HG03521 (cell line): ENCODE results near the gene UNC93A.
"Not testable (repeated sequence)": the region's sequence is repeated elsewhere in the genome, so short reads cannot be mapped to it uniquely, and the experiment has no call there.

Experiments used
- ATAC-seq: cut with Tn5 transposase; IDR thresholded peaks from one replicate; pipeline ENCODE4 v1.9.1; 2021; ENCODE audit warnings: mild to moderate bottlenecking, moderate library complexity; ENCODE audit not compliant: unreplicated experiment

UNC93A gene

DNA sequence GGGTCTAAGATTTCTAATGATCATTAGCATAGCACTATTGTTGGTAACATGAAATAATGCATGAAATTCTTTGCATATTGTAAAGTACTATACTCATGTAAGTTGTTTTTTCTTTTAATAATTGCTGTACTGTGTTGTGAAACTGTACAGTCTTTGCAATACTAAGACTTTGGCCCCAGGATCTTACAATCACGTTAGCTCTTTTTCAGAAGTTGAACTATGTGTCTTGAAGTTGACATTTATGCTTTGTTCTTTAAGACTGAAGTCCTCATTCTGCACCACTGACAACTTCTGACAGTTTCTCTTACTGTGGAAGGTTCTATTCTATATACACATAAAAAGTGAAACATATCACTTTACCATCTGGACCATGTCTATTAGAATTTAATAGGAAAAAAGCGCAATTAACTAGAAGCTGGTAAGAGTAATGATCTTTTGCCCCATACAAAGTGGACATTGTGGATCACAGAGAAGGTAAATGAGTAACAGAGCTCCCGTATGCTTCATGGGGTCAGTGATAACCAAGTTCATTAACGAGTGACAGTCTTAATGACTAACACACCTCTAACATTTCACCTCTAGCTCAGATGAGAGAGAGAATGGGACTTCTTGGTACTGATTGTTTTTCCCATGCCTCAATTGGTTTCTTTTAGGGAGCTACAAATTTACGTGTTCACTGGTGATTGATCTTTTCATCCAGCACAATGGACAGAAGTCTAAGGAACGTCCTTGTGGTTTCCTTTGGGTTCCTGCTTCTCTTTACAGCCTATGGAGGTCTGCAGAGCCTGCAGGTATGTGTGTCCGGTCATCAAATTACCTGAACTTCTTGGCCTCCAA is at the start of gene UNC93A:
TSS of gene UNC93A (plus strand) at position 530 of the 837 bp plus-strand sequence. CDS start at position 705, 175 bp downstream.
- ATAC-seq = no peak

DNA sequence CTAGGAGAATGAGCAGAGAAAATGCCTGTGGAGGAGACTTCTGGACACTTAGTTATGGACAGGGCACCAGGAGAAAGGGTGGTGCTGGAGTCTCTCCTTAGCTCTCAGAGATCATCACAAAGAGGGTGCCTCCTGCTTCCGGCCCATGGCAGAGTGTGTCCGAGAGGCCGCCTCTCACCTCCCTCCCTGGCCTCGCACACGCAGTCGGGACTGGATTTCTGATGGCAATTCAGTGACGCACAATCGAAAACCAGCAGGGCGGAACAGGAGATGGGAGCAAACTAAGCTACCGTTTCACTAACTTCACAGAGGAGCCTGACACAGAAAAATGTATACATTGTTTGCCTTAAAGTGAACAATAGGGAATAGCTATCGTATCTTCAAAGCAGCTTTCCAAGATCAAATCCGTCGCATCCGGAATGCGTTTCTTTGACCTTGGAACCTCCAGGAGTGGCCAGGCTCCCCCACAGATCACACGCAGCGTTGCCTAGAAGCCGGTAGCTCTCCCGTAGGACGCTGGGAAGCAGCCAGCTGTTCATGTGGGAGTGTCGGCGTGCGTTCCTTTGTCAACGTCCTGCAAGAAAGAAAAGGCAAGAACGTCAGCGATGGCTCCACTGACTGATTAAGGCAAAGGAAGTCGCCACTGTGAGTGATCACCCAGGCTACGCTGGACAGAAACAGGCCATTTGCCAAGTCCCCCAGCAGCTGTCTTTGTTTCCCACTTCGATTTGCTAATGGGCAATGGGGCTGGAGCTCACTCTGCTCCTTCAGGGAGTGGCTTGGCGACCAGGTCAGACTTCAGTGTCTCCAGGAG is 49.6 kb upstream of the UNC93A start:
- ATAC-seq = not testable (repeated sequence)

DNA sequence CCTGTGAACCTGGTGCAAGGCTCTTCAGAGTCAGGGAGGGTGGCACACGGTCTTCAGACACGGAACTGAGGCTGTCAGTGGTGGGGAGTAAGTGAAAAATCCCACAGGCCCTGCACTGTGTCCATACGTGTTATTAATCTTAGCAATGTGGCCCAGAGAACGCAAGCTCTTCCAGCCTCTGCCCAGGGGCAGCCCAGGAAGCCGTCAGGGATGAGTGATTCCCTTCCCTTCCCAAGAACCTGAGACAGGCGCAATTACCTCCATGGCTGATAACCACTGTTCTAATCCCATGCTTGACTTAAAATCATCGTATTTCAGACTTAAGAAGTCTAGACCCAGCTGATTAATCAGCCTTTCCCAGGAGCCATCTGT is 49.0 kb upstream of the UNC93A start:
- not testable (repeated sequence) for ATAC-seq

DNA sequence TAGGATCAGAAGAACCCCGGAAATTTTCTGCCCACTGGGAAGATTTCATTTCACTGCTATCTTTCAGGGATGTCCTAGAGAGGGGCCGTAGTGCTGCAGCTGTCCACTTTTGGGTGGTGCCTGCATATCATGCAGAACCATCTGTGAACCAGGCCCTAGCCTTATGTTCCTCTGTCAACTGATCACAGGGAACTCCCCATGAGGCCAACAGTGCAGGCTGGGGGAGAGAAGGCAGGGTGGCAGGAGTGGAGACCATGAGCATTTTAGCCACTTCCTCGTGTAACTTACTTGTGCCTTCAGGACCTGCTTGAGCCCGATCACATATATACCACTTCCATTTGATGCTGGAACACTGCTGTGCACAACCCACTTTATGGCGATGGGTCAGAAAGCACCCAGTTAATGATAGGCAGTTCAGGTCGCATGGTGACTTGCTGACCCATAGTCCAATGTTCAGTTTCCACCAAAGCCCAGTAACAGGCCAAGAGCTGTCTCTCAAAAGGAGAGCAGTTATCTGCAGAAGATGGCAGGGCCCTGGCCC is 48.5 kb upstream of the UNC93A start:
- ATAC-seq = not testable (repeated sequence)

DNA sequence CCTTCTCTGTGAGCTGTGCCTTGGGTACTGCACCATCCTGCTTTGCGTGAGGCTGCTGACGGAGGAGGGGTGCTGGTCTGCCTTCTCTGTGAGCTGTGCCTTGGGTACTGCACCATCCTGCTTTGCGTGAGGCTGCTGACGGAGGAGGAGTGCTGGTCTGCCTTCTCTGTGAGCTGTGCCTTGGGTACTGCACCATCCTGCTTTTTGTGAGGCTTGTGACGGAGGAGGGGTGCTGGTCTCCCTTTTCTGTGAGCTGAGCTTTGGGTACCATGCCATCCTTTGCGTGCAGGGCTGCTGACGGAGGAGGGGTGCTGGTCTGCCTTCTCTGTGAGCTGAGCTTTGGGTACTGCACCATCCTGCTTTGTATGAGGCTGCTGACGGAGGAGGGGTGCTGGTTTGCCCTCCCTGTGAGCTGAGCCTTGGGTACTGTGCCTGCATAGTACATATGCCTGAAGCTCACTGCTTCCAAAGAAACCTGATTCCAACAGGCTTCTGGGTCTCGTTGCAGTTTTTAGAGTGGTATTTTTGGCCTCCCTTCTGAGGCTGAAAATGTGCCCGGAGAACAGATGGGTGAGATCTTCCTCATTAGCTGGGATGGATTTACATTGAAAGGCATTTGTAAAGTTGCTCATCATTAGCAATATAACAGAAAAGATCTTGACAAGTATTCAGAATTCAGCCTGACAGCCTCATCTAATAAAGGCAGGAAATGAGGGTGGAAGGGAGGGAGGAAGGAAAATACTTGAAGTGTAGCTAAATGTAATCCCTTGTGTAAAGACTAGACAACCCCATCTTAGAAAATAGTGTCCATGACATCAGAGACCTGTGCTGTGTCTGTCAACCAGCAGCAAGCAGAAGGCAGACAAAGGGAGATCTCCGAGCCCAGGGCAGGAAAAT is 46.8 kb upstream of the UNC93A start:
- ATAC-seq = no peak

- ATAC-seq = no peak
Observed at GRCh38 chr6:167244991-167245390, 46.1 kb upstream of the UNC93A start.

DNA sequence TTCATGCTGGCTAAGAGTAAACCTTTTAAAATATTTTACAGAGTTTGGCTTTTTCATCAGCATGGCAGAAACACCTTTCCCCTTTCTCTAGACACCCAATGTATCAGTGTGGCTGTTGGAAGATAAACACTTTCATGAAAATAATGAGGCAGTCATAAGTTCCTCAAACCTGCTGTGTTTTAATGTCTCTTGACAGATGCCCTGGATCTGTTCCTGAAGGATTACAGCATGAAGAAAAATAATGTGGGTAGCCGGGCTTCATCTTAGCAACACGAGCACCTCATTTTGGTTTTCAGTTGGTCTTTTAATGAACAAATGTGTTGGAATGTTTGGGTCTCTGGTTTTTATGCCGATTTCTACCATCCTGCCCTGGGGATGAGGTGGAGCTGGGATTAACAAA is 45.5 kb upstream of the UNC93A start:
- ATAC-seq = no peak

GRCh38 chr6:167247814-167248595 is 43.1 kb upstream of the UNC93A start:
- ATAC-seq = no peak

- not testable (repeated sequence) for ATAC-seq
Observed at GRCh38 chr6:167248878-167249455, 42.1 kb upstream of the UNC93A start.

DNA sequence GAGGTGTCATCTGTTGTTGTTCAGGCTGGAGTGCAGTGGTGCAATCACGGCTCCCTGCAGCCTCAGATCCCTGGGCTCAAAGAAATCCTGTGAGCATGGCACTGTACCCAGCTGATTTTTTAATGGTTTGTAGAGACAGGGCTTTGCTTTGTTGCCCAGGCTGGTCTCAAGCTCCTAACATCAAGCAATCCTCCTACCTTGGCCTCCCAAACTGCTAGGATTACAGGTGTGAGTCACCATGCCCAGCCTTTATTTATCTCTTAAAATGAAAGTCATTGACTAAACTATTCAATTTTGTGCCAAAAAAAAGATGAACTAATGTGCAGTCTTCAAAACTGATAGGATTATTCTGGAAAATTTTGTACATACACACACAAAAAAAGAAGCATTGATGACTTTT is 38.8 kb upstream of the UNC93A start:
- no peak for ATAC-seq

DNA sequence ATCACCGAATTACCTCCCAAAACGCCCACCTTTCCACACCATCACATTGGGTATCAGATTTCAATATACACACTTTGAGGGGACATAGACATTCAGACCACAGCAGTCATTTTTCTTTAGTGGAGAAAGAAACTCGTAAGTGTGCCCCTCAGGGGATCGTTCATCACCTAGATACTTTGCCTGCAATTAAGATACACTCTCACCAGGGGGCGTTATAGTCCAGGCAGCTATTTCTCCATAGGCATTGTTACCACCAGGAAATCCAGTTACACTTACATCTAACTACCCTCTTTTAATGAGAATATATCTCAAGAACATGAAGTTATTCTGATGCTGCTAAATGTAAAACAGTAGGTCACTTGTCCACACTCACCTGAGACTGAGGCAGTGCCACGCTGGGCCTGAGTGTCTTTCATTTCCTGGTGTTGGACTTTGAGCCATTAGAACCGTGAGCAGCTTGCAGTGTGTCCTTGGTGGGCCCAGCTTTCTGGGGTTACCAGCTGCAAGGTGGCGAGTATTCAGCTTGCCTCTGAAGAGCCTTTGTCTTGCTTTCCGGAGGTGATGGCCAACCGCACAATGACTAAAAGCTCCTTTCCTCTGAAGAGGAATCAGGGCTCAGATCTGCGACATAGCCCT is 35.1 kb upstream of the UNC93A start:
- no peak for ATAC-seq

DNA sequence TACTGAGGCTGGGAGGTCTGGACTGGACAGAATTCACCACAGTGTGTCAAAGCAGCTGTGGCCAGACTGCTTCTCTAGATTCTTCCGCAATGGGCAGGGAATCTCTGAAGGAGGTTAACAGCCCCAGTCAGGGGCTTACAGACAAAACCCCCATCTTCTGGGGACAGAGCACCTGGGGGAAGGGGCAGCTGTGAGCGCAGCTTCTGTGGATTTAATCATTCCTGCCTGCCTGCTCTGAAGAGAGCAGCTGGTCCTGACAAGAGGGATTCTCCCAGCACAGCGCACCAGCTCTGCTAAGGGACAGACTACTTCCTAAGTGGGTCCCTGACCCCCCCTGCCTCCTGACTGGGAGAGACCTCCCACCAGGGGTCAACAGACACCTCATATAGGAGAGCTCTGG is 32.5 kb upstream of the UNC93A start:
- ATAC-seq = no peak

GRCh38 chr6:167266057-167266829 is 24.9 kb upstream of the UNC93A start:
- not testable (repeated sequence) for ATAC-seq

DNA sequence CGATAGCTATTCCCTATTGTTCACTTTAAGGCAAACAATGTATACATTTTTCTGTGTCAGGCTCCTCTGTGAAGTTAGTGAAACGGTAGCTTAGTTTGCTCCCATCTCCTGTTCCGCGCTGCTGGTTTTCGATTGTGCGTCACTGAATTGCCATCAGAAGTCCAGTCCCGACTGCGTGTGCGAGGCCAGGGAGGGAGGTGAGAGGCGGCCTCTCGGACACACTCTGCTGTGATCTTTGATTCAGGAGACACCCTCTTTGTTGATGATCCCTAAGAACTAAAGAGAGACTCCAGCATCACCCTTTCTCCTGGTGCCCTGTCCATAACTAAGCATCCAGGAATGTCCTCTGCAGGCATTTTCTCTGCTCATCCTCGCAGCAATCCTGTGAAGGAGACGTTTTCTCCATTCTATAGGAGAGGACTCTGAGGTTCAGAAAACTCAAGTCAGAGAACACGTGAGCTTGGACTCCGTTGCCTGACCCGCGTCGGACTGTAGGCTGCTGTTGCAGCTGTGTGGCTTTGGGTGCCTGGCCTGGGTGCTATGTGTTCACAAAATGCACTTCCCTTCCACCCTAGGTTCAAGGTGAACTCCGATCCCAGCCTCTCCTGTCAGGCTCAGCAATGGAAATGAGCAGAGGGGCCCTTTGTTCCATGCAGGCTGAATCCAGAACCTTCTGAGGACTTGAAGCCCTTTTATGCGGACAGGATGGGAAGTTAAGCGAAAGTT is 24.1 kb upstream of the UNC93A start:
- ATAC-seq = no peak

GRCh38 chr6:167267556-167267898 is 23.6 kb upstream of the UNC93A start:
- not testable (repeated sequence) for ATAC-seq

GRCh38 chr6:167267921-167268401 is 23.2 kb upstream of the UNC93A start:
- no peak for ATAC-seq

GRCh38 chr6:167268683-167269280 is 22.3 kb upstream of the UNC93A start:
- no peak for ATAC-seq
